Mucosa of rectum (tissue), 2 donors: ENCODE measurements around the gene SFMBT1.

Source experiments
- H3K27ac ChIP-seq, 2 donors: one replicate each; pipeline ENCODE4 v1.7.0; 2013; ENCODE audit warnings: inconsistent platforms in 2 of 2, low read depth in 2 of 2, low read length in 2 of 2
- H3K27me3 ChIP-seq, 2 donors: one replicate each; pipeline ENCODE4 v1.7.0; 2013; ENCODE audit warnings: low read length in 2 of 2; ENCODE audit not compliant: control insufficient read depth in 2 of 2, insufficient read depth in 2 of 2
- H3K36me3 ChIP-seq, 2 donors: one replicate each; pipeline ENCODE4 v1.7.0; 2013; ENCODE audit warnings: low read length in 2 of 2; ENCODE audit not compliant: control insufficient read depth in 2 of 2, insufficient read depth in 2 of 2
- H3K4me1 ChIP-seq, 2 donors: one replicate each; pipeline ENCODE4 v1.7.0; 2013; ENCODE audit warnings: low read length in 2 of 2, mild to moderate bottlenecking in 1 of 2; ENCODE audit not compliant: control insufficient read depth in 2 of 2, insufficient read depth in 2 of 2
- H3K4me3 ChIP-seq, 2 donors: one replicate each; pipeline ENCODE4 v1.7.0; 2013; ENCODE audit warnings: low read length in 2 of 2
- H3K9ac ChIP-seq, 2 donors: one replicate each; pipeline ENCODE4 v1.7.0; 2013; ENCODE audit warnings: low read length in 2 of 2, low read depth in 1 of 2, mild to moderate bottlenecking in 1 of 2
- H3K9me3 ChIP-seq, 2 donors: one replicate each; pipeline ENCODE4 v1.7.0; 2013; ENCODE audit warnings: low read length in 2 of 2; ENCODE audit not compliant: control insufficient read depth in 2 of 2
- donor health status: healthy.
- donor health status: Normal muscosa, but diverticular disease.

SFMBT1 gene

DNA sequence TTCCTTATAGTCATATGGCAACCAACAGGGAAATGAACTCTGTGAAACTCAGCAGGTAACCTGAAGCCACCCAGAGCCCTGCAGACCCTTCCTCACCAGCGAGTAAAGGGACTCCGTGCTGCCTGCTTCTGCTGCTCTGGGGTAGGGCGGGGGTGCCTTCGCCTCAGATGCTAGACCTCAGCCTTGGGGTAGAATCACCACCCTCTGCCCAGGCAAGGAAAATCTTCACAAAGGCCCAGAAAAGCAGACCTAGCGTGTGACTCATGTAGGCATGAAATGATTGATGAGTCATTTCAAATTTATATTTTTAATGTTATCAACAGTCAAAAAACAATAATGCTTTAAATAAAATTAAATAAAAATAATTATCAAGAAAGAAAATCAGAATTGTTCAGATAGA lies 155.1 kb downstream of the SFMBT1 start:
- Histone ChIP-seq H3K27ac (no peak overlapping the region), H3K4me3 (no peak overlapping the region), H3K36me3 (peaks cover 0 to 4% of the 10 kb centered on the region in 2 donors), H3K27me3 (no peaks in the 10 kb centered on the region), H3K9ac (no peak overlapping the region), H3K9me3 (no peaks in the 10 kb centered on the region), H3K4me1 (peaks cover 0 to 4% of the 10 kb centered on the region in 2 donors)

DNA sequence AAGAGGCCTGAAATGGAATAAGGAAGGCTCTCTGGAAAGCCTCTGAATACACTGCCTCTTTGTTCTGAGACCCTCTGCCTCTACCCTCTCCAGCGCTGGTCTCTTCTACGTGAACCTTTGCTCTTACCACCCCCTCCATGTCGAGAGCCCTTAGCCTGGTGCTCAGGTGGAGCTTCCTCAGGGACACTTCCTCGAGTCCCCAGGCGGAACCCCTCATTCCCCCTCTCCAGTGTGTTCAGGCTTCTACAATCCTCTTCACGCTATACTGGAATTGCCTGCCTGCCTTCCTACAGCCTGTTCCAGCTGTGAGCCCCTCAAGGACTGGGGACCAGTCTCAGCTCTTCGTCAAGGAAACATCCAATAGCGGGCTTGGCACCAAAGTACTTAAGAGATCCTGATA lies 156.0 kb downstream of the SFMBT1 start:
- peaks cover 0 to 4% of the 10 kb centered on the region in 2 donors for H3K4me1 ChIP-seq

DNA sequence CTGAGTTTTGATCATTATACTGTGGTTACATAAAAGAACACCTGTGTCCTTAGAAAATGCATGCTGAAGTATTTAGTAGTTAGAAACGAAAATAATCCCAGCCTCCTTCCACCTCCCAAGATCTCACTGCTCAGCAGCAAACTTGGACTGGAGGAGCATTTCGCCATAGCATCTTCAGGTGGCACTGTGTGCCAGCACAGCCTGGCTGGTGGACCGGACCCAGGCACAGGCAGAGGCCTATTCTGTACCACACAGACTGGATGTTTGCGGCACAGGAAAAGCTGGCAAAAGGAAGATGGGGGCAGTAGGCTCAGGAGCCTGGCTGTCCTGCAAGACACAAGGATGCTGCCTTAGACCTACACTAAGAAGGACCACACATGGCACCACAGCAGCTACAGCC lies 158.7 kb downstream of the SFMBT1 start:
- Histone ChIP-seq H3K36me3 (peaks cover 0 to 4% of the 10 kb centered on the region in 2 donors), H3K4me1 (no peaks in the 10 kb centered on the region), H3K4me3 (no peak overlapping the region)

More for the DNA sequence above, 156.0 kb downstream of the SFMBT1 start:
- Histone ChIP-seq H3K27ac (no peak overlapping the region), H3K4me3 (no peak overlapping the region), H3K27me3 (no peaks in the 10 kb centered on the region), H3K9ac (no peak overlapping the region), H3K9me3 (no peaks in the 10 kb centered on the region), H3K36me3 (peaks cover 0 to 4% of the 10 kb centered on the region in 2 donors)

DNA sequence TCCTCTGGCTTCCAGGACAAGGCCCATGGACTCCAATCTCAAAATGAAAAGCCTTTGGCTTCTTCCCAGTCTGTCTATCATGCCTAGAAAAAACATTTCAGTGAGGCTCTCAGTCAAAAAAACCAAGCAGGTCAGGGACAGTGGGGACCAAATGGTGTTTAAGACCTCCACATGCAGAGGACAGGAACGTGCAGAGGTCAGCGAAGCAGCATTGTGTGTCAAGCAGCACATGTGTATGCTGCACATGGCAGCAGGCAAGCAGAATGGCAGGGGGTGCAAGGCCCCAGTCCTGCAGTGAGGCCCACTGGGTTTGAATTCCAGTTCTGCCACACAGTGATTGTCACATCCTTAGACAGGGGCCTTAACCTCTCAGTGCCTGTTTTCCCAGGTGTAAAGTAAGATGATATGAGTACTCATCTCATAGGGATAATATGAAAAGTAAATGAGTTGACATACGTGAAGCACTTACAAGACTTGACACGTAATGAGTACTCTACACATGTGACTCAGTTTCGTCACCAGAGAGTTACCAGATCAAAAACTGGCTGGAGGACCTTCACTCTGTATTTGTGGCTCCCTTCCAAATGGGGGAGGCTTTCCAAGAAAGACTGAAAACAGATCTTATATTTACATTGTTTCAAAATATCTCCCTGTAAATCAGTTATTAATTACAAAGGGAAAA lies 159.7 kb downstream of the SFMBT1 start:
- Histone ChIP-seq H3K9ac (no peak overlapping the region), H3K9me3 (no peaks in the 10 kb centered on the region), H3K27ac (no peak overlapping the region), H3K27me3 (no peaks in the 10 kb centered on the region), H3K4me3 (no peak overlapping the region), H3K36me3 (peaks cover 0 to 4% of the 10 kb centered on the region in 2 donors), H3K4me1 (no peaks in the 10 kb centered on the region)

More for the DNA sequence above, 158.7 kb downstream of the SFMBT1 start:
- H3K27ac ChIP-seq = no peak overlapping the region
- no peaks in the 10 kb centered on the region for H3K27me3 ChIP-seq
- no peaks in the 10 kb centered on the region for H3K9me3 ChIP-seq
- H3K9ac ChIP-seq = no peak overlapping the region

DNA sequence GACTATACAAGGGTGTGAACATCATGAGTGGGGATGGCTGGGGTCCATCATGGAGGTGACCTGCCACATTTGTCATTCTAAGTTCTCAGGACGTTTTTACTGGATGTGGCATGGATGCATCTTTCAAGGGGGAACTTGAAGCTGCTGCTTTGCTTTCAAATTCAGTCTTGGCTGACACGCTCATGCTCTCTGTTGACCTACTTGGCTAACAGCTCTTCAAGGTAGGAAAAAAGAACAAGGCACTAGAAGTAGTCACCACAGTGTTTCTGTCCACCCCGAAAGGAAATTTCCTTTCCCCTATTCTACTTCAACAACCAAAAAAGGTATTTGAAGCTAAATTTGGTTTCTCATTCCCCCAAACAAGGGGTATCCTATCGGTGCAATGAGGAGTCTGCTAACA lies 163.5 kb downstream of the SFMBT1 start:
- H3K9me3 ChIP-seq = no peaks in the 10 kb centered on the region
- no peak overlapping the region for H3K27ac ChIP-seq
- peaks cover 3 to 4% of the 10 kb centered on the region in 2 donors for H3K36me3 ChIP-seq

DNA sequence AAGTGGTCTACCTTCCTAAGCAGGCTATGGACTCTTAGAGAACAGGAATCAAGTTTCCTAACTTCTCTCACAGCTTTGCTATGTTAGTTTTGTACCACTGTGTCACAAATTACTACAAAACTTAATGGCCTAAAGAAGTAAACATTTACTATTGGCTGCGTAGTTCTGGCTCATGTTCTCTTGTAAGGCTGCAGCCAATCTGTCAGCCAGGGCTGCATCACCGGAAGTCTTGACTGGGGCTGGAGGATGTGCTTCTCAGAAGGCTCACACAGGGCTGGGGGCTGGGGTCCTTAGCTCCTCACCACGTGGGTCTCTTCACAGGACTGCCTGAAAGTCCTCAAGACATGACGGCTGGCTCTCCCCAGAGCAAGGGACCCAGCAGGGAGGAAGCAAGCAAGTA lies 164.0 kb downstream of the SFMBT1 start:
- no peak overlapping the region for H3K4me3 ChIP-seq
- peaks cover 3 to 4% of the 10 kb centered on the region in 2 donors for H3K36me3 ChIP-seq
- H3K27me3 ChIP-seq = no peaks in the 10 kb centered on the region
- H3K4me1 ChIP-seq = no peaks in the 10 kb centered on the region
- H3K9ac ChIP-seq = no peak overlapping the region
- H3K27ac ChIP-seq = no peak overlapping the region
- H3K9me3 ChIP-seq = no peaks in the 10 kb centered on the region

More for the DNA sequence above, 163.5 kb downstream of the SFMBT1 start:
- H3K27me3 ChIP-seq = no peaks in the 10 kb centered on the region
- no peak overlapping the region for H3K4me3 ChIP-seq
- H3K9ac ChIP-seq = no peak overlapping the region
- H3K4me1 ChIP-seq = no peaks in the 10 kb centered on the region

DNA sequence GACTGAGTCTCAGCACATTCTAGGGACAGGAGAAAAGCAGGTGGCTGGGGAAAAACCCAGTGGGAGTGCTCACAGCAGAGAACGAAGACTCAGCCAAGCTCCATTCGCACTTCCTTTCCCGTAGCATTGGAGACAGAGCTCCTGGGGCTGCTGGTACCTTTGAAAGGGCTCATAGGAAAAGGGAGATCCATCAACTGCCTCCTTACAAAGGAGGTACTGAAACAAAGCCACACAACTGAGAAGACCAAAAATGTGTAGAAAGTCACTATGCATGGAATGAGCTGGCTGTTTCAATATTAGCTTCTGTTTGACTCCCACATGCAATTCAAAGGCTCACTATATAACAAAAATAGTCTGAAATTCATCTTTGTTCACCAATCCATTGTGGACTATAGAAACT lies 165.4 kb downstream of the SFMBT1 start:
- H3K36me3 ChIP-seq = peaks cover 0 to 3% of the 10 kb centered on the region in 2 donors
- no peak overlapping the region for H3K4me3 ChIP-seq

DNA sequence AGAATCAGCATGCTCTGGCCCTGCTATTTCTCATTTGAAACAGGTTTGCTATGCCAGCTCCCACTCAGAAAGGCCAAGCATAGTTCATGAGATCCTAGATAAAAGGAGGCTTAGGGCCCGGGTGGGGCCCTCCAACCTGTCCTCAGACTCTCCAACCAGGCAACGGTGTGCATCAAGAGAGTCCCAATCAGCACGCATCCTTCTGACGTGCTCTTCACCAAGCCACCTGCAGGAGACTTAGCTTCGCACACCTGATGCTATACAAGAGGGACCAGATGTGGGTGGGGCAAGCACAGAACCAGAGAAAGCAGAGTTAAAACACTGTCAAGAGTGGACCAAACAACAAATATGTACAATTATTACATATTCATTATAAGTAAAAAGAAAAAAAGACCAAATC lies 165.8 kb downstream of the SFMBT1 start:
- H3K36me3 ChIP-seq = peaks cover 0 to 3% of the 10 kb centered on the region in 2 donors
- no peak overlapping the region for H3K9ac ChIP-seq
- H3K27me3 ChIP-seq = no peaks in the 10 kb centered on the region
- H3K27ac ChIP-seq = no peak overlapping the region
- H3K9me3 ChIP-seq = no peaks in the 10 kb centered on the region
- H3K4me3 ChIP-seq = no peak overlapping the region
- H3K4me1 ChIP-seq = no peaks in the 10 kb centered on the region

More for the DNA sequence above, 165.4 kb downstream of the SFMBT1 start:
- no peaks in the 10 kb centered on the region for H3K4me1 ChIP-seq
- no peaks in the 10 kb centered on the region for H3K9me3 ChIP-seq
- no peak overlapping the region for H3K27ac ChIP-seq
- H3K9ac ChIP-seq = no peak overlapping the region
- no peaks in the 10 kb centered on the region for H3K27me3 ChIP-seq

DNA sequence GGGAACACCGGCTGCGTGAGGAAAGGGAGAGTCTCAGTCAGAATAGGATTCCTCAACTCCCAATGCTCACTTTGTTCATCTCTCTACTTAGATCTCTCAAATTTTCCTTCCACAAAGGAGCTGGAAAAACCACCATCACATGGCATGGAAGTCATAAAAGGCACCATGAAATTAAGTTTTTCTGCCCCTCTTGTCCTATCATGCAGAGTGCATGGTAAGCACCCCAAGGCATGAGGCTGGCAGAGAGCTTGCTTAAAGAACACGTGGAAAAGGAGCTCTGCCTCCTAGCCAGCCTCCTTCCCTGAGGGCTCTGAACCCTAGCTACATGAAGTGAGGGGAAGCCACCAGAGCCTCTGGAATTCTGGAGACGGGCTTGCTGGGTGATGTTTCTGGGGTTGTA lies 166.3 kb downstream of the SFMBT1 start:
- Histone ChIP-seq H3K27me3 (no peaks in the 10 kb centered on the region), H3K36me3 (peaks cover 0 to 3% of the 10 kb centered on the region in 2 donors), H3K4me3 (no peak overlapping the region), H3K9ac (no peak overlapping the region), H3K9me3 (no peaks in the 10 kb centered on the region), H3K27ac (no peak overlapping the region), H3K4me1 (no peaks in the 10 kb centered on the region)

DNA sequence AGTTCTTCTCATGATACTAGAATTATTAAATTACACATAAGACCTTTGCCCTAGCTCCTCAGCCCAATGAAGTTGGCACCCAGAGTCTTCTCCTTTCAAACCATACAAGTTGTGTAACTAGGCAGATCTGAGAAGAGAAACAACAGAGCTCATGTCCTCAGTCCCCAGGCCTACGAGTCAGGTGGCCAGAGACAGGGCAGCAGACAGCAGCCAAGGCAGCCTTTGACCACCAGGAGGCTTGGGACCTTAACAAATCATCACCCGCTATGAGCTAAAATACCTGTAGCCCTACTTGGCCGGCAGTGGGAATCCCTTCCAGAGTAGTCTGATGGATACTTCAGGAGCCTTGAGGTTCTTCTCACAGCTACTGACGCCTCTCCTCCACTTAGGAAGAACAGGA lies 166.8 kb downstream of the SFMBT1 start:
- H3K4me1 ChIP-seq = no peaks in the 10 kb centered on the region
- no peak overlapping the region for H3K27ac ChIP-seq
- no peaks in the 10 kb centered on the region for H3K27me3 ChIP-seq
- H3K9ac ChIP-seq = no peak overlapping the region
- H3K4me3 ChIP-seq = no peak overlapping the region
- no peaks in the 10 kb centered on the region for H3K9me3 ChIP-seq
- H3K36me3 ChIP-seq = peaks cover 0 to 3% of the 10 kb centered on the region in 2 donors
